ENCODE results near the gene NPTX2.
"Not testable (repeated sequence)": the region's sequence is repeated elsewhere in the genome, so short reads cannot be mapped to it uniquely, and the experiment has no call there.

The NPTX2 gene, protein sequence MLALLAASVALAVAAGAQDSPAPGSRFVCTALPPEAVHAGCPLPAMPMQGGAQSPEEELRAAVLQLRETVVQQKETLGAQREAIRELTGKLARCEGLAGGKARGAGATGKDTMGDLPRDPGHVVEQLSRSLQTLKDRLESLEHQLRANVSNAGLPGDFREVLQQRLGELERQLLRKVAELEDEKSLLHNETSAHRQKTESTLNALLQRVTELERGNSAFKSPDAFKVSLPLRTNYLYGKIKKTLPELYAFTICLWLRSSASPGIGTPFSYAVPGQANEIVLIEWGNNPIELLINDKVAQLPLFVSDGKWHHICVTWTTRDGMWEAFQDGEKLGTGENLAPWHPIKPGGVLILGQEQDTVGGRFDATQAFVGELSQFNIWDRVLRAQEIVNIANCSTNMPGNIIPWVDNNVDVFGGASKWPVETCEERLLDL

DNA sequence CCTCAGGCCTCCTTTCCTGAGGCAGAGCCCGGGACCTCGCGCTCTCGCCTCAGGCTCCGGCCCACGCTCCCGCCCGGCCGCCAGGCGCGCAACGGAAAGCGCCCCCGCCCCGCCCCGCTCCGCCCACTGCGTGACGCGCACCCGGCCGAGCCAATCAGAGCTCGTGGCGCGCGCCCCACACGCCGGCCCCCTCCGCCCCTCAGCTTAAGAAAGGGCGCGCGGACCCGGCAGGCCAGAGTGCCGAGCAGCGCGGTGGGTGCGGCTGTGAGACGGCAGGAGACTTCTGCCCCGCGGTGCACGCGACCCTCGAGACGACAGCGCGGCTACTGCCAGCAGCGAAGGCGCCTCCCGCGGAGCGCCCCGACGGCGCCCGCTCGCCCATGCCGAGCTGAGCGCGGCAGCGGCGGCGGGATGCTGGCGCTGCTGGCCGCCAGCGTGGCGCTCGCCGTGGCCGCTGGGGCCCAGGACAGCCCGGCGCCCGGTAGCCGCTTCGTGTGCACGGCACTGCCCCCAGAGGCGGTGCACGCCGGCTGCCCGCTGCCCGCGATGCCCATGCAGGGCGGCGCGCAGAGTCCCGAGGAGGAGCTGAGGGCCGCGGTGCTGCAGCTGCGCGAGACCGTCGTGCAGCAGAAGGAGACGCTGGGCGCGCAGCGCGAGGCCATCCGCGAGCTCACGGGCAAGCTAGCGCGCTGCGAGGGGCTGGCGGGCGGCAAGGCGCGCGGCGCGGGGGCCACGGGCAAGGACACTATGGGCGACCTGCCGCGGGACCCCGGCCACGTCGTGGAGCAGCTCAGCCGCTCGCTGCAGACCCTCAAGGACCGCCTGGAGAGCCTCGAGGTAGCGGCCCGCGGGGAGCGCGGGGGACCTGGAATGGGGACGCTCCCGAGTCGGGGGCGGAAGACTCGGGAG lies at the start of gene NPTX2:
Gene NPTX2 (plus strand): TSS at position 235 of the 909 bp plus-strand sequence. CDS start 177 bp downstream, at position 412.
- peak; percentile 8 for DNase-seq

DNA sequence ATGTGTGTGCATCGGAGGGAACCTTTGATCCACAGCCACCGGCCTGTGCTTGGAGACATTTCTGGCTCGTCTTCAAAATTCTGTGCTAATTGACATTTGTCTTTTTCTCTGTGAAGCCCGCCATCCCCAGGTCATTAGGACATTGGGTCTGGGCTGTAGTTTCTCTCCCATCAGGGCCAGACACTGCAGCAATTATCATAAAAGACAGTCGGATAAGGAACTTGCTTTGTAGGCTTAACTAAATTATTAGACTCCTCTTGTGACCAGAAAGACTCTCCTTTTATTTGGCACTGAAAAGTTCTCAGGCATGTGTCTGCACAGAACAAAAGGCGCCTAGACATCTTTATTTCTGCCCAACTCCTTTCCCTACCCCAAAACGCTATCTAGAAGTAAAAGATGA lies 49.1 kb upstream of the NPTX2 start:
- no peak for DNase-seq

DNA sequence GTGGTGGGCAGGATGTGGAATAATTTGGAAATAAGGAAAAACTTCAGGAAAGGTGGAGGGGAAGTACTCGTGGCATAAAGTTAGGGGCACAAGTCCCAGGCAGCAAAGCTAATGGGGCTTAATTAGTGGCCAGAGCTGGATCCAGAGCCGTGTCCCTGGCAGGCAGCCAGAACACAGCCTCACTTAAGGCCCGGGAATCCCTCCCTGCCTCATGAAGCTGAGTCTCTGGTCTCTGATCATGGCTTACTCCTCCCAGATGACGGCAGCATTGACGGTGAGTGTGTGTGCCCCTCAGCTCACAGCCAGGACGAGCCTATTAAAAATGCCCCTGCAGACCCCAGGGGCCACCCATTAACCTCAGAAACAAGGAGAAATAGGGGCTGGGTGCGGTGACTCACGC lies 48.2 kb upstream of the NPTX2 start:
- DNase-seq: no peak

DNA sequence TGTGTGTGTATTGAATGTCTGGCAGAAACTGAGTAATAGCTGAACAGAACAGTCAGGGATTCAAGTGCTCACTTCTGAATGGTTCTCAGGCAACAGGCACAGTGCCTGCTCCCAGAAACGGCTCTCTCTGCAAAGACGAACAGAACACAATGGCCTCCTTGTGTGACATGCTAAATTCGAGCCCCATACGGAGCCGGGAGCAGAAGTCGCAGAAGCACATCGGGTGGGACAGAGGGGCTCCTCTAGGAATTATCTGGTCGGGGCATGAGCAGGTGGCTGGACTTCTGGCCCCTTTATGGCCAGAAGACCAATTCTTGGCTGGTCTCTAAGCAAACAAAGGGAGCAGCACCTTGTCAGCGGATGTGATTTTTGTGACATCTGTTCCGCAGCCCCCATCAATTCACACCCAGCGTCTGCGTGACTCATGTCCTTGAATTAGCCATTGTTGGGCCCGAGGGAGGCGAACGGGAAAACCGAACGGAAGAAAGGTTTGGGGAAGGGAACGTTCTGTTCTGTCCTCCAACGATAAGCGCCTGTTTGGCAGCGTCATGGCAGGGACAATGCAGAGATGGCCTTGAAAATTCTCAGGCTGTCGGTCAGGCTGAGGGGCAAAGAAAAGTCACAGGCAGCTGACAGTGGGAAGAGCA lies 47.3 kb upstream of the NPTX2 start:
- DNase-seq: no peak

DNA sequence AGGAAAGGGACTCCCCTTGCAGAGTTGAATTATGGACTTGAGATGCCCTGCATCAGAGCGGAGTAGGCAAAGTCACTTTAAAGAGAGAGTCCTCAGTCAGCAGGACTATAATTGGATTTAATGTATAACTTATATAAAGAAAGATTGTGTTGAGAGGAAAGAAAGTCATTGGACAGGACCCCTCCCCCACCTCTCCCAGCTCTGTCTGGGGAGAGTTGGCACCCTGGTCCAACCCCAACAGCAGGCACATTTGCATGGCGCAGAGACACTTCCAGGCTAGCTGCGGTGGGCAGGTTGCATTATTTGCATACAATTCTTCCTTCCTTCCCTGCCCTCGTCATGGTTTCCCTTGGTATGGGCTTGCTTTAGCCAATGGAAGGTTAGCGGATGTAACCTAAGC lies 46.1 kb upstream of the NPTX2 start:
- no peak for DNase-seq

DNA sequence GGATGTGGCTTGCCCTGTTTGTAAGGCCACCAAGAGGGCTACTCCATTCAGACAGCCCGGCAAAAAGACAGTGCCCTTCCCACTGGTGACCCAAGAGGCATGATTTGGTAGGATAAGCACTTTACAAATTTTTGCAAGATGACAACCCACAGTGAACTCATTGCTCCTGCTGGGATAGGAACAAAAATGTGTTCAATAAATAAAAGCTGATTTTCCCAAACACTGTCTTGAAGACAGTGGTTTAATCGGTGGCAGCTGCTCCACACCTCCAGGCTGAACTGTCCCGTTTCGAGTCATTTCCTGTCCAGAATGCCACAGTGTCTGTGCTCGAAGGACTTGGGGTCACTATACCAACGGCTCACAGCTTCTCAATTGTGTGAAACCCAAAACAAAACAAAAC lies 45.1 kb upstream of the NPTX2 start:
- DNase-seq: no peak

DNA sequence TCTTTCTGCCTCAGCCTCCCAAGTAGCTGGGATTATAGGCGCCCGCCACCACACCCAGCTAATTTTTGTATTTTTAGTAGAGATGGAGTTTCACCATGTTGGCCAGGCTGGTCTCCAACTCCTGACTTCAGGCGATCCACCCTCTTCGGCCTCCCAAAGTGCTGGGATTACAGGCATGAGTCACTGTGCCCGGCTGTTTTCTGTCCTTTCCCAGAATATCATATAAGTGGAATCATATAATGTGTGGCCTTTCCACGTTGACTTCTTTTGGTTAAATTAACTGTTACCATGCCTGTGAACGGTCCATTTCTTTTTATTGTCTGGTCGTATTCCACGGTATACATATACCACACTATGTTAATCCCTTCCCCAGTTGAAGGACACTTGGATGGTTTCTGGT lies 44.4 kb upstream of the NPTX2 start:
- not testable (repeated sequence) for DNase-seq

DNA sequence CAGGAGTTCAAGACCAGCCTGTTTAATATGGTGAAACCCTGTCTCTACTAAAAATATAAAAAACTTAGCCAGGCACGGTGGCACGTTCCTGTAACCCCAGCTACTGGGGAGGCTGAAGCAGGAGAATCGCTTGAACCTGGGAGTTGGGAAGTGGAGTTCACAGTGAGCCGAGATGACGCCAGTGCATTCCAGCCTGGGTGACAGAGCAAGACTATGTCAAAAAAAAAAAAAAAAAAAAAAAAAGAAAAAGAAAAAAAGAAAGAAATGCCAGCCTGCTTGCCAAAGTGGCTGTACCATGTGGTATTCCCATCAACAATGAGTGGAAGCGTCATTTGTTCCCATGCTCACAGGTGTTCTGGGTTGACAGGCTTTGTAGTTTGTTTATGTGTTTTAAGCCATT lies 43.3 kb upstream of the NPTX2 start:
- no peak for DNase-seq

DNA sequence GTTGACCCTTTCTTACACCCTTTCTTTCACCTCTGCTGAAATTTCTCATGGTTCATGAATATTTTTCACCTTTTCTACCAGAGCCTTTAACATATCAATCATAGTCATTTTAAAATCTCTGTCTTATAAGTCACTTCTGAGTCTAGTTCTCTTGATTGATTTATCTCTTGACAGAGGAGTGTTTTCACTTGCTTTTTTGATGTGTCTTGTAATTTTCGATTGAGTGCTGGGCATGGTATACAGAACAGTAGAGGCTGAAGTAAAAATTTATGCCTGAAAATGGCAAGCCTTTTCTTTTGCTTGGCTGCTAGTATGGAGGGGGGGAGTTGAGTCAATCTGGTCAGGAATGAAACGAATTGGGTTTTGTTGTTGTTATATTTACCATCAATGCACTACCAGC lies 41.2 kb upstream of the NPTX2 start:
- no peak for DNase-seq

DNA sequence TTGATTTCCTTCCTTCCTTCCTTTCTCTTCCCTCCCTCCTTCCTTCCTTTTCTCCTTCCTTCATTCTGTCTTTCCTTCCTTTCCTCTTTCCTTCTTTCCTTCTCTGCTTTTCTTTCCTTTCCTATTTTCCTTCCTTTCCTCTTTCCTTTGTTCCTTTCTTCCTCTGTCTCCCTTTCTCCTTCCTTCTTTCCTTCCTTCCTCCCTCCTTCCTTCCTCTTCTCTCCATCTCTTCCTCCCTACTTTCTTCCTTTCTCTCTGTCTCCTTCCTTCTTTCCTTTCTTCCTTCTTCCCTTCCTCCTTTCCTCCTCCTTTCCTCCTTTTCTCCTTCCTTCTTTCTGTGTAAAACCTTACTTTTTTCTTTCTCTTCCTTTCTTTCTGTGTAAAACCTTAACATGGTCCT lies 32.3 kb upstream of the NPTX2 start:
- no peak for DNase-seq

DNA sequence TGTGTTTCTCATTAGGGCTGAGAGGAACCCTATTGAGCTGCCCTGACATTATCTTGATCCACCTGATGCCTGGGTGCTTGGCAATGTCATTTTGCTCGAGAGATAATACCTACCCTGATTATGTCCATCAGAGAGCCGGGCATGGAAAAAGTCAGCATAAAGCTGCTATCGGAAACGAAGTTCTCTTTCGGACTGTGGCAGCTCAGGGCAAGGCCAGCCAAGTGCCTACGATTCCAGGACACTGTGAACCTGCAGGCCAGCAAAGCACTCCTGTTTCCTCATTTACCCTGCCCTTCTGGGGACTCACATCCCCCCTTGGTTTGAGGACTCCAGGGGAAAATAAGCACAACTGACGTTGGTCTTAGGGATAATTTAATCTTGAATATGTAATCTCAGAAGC lies 25.2 kb upstream of the NPTX2 start:
- DNase-seq: no peak

DNA sequence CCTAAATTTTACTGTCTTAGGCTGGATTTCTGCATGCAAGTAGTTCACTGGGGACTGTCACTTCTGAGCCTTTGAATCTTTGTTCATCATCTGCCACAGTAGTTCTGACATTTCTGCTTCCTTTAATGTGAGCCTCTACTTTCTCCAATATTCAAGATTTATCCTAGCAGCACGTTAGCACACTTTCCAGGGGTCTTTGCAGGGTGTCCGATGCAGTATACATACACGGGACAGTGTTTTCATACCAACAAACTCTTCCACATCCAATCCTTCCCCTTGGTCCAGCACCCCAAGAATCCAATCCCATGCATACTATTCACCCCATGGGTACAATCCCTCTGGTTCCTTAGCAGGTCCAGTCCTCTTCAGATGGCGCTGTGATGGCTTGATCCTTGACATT lies 22.7 kb upstream of the NPTX2 start:
- DNase-seq: no peak

DNA sequence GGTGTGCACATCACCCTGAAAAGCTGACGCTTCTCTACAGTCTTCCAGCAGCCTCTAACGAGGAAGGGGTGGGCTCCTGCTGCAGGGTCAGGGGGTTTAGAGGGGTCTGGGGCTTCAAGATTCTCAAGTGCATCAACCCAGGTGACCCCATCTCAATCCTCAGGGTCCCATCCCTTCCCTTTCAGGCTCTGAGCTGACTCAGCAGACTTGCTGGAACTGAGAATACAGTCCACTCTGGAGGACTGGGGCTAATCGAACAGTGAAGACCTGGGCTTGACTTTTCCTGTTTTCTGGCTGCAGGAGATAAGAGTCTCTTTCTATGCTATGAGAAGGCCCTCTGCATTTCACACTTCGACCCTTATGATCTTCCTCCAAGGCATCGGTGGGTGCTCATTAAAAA lies 22.3 kb upstream of the NPTX2 start:
- DNase-seq: no peak

DNA sequence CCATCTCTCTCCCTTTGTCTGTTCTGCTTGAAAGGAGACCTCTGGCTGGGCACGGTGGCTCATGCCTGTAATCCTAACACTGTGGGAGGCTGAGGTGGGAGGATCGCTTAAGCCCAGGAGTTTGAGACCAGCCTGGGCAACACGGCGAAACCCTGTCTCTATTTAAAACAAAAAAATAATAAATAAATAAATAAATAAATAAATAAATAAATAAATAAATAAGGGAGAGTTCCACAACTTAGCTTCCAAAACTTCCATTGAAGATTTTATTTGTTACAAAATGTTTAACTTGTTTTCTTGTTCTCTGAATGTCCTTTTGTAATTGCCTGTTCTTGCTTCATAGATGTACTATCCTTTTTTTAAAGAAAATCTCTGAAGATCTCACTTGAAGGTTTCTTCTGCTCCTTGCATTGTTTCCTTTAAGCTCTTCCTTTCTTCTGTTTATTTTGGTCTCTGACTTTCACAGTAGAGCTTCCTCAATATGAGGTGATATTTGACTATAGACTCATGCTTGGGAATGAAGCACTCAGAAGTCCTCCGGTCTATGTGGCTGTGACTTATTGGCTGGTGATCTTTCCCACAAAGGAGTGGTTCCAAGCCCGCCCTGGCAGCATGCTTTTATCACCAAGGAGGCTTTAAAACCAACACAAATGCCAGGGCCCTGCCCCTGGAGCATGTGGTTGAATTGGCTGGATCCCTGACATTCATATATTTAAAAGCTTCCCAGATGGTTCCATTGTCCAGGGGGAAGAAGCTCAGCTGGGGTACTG lies 18.1 kb upstream of the NPTX2 start:
- DNase-seq: no peak

DNA sequence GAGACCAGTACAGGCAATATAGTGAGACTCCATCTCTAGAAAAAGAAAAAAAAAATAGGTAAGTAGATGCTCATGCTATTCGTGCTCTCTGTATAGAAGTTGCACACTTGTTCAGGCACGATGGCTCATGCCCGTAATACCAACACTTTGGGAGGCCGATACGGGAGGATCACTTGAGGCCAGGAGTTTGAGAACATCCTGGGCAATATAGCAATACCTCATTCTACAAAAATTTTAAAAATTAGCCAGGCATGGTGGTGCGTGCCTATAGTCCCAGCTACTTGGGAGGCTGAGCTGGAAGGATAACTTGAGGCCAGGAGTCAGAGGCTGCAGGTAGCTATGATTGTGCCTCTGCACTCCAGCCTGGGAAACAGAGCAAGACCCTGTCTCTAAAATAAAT lies 17.2 kb upstream of the NPTX2 start:
- no peak for DNase-seq

DNA sequence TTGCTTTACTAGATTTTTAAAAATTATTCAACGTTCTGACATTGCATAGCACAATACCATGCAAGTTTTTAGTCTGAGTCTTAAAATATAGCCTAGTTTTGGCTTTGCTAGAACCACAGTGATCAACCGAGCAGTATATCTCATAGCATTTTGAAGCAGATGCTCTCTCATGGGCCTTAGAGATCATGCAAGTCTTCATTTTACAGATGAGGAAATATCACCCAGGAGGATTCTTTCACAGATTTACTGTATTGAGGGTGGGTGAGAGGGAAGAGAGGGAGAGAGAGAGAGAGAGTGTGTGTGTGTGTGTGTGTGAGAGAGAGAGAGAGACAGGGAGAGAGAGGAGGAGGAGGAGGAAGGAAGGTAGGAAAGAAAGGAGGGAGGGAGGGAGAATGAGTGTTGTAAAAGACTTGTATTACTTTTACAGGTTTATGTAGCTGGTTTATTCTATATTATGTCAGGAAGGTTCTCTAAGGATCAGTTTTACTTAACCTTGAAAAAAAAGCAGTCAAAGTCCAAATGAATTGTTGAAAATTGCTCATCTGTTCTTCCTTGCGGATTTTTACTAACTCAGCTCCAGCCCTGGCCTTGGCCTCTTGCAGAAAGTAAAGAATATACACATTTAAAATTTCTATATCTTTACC lies 14.2 kb upstream of the NPTX2 start:
- DNase-seq: no peak

DNA sequence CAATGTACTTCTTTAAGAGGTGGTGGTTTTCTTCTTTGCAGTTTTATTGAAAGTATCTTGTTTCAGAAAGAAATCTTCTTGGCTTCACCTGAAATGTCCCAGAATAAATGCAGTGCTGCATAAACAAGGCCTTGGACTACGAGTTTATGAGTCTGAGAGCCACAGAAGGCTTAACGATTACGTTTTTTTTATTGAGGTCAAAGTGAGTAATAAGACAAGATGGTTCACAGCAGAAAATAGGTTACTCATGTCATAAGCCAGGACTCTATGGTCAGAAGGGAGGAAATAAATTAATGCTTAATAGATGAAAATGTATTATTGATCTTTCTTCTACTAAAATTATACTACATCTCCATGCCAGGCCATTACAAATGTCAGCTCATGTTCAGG lies 13.7 kb upstream of the NPTX2 start:
- DNase-seq: no peak

DNA sequence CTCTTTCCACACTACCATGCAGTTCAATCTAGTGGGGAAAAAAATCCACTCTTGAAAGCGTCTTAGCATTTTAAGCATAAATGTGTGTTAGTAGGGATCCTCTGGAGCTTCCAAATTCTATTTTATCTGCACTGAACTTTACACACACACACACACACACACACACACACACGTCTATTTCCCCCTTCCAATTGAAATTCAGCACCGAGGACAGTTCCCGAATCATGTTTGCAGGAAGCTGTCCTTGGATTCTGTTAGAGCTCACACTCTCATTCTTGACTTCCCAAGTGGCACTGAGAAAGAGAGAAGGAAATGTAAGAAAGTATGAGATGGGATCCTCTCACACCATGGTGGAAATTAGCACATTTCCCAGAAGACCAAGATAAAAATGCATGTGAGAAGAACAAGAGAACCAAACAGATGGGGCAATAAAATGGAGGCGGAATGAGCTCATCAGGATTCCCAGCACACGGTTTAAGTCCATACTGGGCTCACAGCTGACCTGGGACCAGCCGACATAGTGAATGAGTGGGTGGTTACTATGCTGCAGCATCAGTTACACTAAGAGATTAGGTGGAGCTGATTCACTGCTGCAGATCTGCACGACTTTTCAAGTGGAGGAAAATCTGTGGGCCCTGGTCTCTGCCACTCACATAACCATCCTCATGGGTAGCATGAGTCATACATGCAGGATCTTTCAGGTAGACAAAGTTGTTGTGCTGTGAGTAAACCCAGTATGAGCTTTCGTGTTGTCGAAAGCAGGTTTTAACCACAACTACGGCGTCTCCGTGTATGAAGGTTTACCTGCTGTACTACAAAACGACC lies 3.3 kb upstream of the NPTX2 start:
- no peak for DNase-seq

DNA sequence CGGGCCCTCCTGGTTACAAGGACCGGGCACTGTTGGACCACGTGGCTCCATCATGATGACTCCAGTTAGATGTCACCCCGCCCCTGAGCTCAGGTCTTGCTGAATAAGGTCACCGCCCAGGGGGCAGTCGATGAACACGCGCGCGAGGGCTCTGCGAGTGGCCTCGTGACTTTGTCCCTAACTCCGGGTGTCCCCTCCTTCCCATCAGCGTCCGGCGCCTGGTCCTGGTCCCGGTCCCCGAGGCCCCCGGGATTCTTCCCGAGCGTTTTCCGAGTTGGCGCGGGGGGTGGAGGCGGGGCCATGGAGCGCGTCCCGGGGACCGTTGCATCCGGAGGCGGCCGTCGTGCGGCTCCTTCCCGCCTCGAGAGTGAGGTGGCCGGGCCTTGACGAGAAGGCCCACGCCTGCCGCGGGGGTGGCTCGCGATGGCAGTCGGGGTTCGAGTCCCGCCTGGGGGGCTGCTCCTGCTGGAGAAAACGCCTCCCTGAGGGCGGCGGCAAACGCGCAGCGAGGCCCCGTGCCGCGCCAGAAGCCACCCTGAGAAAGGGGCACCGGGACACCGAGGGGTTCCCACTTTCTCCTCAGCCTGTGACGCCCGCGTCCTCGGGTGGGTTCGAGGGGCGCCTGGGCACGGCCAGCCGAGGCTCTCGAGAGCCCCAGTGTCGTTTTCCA lies 569 bp upstream of the NPTX2 start:
- no peak for DNase-seq

DNA sequence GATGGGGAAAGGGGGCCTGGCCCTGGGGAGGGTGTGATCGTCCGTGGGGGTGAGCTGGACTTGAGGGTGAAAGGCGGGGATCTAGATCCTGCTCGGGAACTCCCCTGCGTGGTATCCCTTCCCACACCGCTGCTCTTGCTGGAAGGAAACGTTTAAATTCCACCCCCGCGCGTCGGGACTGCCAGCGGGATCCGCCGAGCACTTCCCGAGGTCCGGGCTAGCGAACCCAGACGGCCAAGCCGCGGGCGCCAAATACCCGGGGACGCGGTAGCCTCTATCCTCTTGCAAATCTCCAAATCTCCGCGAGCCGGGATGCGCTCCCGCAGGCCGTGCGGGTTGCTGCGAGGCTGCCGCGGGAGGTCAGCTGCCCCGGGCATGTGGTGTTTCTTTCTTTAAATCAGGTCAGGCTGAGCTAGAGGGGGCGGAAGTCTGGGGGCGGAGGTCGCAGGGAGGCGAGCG lies 904 bp downstream of the NPTX2 start:
- no peak for DNase-seq

DNA sequence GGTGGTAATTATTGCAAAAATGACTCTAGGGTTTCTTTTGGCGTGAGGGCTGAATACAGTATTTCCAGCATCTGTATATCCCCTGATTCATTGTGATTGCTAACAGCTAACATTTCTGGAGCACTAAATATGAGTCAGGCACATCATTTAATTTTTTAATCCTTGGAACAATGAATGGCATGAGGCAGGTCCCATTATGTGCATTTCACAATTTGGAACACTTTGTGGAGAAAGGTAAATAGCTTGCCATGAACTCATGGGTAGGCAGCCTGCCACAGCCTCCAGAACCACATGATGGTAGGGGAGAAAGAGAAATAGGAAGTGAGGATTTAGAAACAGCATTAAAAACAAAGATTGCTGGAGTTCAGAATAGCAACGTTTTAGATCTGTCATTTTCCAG lies 1.7 kb downstream of the NPTX2 start:
- no peak for DNase-seq
